Hematopoietic multipotent progenitor cell treated with erythropoietin and hydrocortisone succinate and interleukin-3 and kit ligand, for 15 days (in vitro differentiated cells): ENCODE measurements around the gene SAP130.
A peak's percentile ranks its signal among the peaks of the same experiment; 100 is the strongest.

Source experiments
- DNase-seq: peaks from one replicate; pipeline ENCODE4 v3.0.0-alpha.2; 2015; ENCODE audit warnings: low spot score

SAP130 gene

DNA sequence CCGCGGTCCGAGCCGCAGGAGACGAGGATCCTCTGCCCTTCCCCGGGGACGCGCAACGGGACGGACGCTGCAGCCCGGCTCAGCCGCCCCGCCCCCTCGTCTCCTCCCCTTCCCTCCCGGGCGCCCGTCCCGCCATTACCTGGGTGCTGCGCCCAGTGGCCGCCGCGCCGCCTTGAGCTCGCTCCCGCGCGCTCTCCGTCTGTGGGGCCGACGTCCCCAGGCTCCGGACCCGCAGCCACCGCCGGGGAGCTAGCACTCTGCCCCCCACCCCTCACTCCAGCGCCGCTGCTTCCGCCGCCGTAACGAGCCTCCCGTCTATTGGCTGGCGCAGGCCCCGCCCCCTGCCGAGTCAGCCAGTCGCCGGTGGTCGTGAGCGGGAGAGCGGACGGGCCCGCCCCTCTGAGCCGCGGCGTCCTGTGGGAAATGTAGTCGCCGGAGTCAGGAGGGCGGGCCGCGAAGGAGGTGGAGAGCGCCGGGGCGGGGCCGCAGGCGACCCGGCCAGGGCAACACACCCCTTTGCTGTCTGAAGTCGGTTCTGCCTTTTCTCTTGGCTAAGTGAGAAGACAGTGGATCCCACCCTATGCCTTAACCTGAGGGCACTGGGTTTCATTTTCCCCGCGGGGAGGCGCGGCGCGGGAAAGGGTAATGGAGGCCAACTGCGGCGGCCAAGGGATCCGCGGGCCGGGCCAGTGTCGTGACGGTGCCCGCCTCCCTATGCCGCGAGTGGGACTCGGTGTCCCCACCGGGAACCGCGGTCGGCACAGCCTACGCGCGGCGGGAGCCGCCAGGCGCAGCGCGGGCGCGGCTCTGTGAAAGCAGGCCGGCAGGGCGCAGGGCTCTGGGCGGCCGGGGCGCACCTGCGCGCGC is at the start of gene SAP130:
Gene SAP130, minus strand, starts transcription at position 259 of the 867 bp plus-strand sequence. CDS start 1,767 bp downstream, outside the sequence.
- DNase-seq = peak; percentile 97

DNA sequence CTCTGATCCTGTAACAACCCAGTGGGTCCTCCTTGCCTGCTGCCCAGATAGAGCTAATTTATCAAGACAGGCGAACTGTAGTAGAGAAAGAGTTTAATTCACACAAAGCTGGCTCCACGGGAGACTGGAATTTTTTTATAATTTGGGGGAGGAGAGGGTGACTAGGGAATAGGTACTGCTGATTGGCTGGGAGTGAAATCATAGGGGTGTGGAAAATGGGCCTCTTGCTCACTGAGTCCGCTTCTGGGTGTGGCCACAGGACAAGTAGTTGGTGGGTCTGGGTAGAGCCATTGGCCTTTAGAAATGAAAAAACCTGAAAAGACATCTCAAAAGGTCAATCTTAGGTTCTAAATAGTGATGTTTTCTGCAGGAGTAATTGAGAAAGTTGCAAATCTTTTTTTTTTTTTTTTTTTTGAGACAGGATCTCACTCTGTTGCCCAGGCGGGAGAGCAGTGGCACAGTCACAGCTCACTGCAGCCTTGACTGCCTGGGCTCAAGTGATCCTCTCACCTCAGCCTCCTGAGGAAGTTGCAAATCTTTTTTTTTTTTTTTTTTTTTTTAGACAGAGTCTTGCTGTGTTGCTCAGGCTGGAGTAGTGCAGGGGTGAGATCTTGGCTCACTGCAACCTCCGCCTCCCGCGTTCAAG is 48.7 kb upstream of the SAP130 start:
- DNase-seq = no peak

DNA sequence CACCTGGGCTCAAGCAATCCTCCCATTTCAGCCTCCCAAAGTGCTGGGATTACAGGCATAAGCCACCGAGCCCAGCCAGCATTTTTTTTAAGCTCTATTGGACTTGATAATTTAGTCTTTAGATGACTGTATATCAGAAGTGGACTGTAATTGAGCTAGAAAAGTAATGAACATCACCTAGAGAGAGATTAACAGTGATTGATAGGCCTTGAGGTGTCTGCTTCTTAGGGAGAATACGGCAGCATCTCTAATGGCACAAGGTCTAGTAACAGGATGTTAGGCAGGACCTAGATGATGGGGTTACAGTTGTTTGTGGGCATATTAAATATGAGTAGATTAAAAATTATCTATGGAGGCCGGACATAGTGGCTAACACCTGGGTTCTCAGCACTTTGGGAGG is 45.4 kb upstream of the SAP130 start:
- DNase-seq = no peak

GRCh38 chr2:128069769-128070168 is 41.9 kb upstream of the SAP130 start:
- no peak for DNase-seq

DNA sequence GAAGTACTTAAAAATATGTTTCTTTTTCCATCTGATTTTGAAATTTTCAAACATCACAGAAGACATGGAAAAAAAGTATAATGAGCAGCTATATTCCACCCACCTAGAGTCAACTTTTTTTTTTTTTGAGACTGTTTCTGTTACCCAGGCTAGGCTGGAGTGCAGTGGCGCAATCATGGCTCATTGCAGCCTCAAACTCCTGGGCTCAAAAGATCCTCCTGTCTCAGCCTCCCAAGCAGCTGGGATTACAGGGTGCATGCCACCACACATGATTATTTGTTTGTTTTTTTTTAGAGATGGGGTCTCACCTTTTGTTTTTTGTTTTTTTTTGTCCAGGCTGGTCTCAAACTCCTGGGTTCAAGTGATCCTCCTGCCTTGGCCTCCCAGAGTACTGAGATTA is 36.5 kb upstream of the SAP130 start:
- no peak for DNase-seq

- no peak for DNase-seq
Measured at GRCh38 chr2:128062571-128062970, 34.7 kb upstream of the SAP130 start.

DNA sequence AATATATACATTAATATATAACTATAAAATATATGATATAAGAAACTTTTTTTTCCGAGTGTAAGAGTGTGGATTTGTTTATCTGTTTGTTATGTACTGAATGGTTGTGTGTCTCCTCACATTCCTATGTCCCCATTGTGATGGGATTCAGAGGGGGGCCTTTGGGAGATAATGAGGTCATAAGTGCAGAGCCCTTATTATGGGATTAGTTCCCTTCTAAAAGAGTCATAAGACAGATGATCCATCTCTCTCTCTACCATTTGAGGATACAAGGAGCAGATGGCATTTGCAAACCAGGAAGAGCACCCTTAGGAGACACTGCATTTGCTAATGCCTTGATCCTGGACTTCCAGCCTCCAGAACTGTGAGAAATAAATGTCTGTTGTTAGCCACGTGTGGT is 30.3 kb upstream of the SAP130 start:
- no peak for DNase-seq

DNA sequence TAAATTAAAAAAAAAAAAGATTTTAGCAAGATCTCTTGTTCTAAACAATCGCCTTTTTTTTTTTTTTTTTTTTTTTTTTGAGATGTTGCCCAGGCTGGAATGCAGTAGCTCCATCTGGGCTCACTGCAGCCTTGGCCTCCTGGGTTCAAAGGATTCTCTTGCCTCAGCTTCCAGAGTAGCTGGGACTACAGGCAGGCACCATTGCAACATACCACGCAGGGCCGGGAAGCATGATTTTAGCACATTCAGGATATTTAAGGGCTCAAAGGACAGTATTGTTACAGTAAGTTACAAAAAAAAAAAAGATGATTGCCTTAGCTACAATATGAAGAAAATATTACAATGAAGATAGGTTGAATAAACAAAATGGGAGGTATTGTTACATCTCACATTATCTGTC is 29.5 kb upstream of the SAP130 start:
- no peak for DNase-seq

GRCh38 chr2:128054104-128054885 is 26.4 kb upstream of the SAP130 start:
- DNase-seq = no peak

- no peak for DNase-seq
Measured at GRCh38 chr2:128053331-128053730, 25.5 kb upstream of the SAP130 start.

- DNase-seq = no peak
Measured at GRCh38 chr2:128043041-128043440, 15.2 kb upstream of the SAP130 start.

DNA sequence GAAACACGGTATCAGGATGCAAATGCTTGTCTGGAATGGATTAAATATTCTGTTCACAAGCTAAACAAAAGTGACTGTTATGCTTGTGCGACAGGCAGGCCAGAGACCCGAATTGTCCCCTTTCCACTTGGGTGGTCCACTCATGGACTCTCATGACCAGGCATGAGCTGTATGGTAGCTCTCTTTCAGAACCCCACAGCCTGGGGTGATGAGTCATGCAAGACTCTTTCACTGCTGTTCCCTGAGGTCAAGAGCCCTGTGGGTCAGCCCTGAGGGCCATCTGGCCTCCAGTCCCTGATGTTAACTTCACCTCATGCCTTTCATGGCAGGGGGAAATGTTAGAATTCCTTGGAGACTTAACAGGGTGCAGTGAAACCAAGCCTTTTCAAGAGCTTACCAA is 13.7 kb upstream of the SAP130 start:
- DNase-seq = no peak

DNA sequence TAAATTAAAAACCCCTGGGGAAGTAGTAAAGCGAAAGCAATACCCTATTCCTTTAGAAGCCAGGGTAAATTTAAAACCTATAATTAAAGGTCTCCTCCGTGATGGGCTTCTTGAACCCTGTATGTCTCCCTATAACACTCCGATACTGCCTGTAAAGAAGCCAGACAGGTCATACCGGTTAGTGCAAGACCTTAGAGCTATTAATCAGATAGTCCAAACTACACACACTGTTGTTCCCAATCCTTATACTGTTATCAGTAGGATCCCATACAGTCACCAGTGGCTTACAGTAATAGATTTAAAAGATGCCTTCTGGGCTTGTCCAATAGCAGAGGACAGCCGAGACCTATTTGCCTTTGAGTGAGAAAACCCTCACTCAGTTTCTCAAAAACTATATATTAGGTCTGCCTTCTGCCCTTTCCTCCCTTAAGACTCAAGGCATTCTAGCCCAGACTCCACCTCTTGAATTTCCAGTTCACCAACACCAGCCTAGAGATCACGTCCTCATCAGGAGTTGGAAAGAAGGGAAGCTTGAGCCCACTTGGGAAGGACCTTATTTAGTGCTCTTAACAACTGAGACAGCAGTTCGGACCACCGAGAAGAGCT is 12.4 kb upstream of the SAP130 start:
- no peak for DNase-seq

GRCh38 chr2:128039535-128039934 is 11.7 kb upstream of the SAP130 start:
- no peak for DNase-seq

GRCh38 chr2:128038411-128038810 is 10.6 kb upstream of the SAP130 start:
- DNase-seq = no peak

DNA sequence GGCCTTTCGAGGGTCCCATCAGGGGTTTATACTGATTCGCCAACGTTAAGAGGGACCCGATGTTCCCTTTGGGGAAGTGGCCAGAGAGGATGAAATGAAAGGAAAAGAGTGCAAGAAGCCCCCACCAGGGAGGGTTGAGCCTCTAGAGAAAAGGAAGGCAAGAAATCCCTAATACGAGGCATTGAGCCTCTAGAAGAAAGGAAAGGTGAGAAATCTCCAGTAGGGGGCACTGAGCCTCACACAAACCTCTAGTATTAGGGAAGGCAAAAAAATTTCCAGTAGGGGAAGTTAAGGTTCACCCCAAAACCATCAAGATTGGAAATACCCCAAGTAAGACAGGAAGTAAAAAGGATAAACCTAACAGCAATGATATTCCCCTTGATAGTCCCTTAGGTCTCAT is 9.8 kb upstream of the SAP130 start:
- no peak for DNase-seq

DNA sequence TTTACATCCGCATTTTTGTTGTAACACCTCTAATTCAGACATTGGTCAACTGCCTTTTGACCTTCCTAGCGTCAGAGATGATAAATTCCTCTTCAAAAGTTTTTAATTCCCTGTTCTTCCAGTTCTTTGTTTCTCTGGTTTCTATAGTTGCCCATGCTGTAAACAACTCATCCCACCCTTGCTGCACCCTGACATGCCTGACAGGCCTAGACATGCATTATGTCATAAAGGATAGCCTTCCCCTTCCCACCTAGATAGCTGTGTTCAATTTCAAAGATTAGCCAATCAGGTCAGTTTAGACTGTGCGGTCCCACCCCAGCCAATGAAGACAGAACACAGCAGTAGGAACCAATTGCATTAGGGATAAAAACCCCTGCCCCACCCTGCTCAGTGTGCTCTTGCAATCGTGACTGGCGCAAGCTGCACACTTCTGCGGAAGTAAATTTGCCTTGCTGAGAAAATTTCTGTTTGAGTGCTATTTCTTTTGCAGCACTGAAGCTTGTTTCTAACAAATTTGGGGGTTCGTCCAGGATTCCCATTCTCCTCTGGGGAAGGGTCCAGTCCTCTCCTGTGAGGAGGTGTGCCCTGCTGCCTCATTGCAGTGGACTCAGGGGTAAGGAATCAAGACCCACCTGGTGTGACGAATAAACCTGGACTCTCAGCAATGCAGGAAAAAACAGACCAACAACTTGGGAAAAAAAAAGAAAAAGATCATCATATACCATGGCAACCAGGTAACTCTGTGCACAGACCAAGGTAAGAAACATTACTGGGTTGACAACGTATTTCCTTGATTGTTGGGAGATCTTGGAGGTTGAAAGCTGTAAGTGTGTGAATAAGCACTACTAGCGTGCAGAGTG is 9.1 kb upstream of the SAP130 start:
- DNase-seq = no peak

- DNase-seq = no peak
Measured at GRCh38 chr2:128032092-128032491, 4.2 kb upstream of the SAP130 start.

- peak; percentile 61 for DNase-seq
Measured at GRCh38 chr2:128028668-128029054, 802 bp upstream of the SAP130 start.

- DNase-seq = peak; percentile 98
Measured at GRCh38 chr2:128027278-128027800, 520 bp downstream of the SAP130 start.
